ENCODE data around the gene UBE2A. TPM values are rescaled to one million over a fixed set of nuclear protein-coding genes. Genes with fewer than 3 reads are reported as not detected.

The UBE2A gene
- total and polyA plus RNA-seq, 4 donors, result 45.4 to 56.7 (median 49.7) TPM

- 14 to 41% methylated on average over 17 of the region's 17 CpGs for WGBS, 2 donors
- DNase-seq (no peak), ATAC-seq (ENCODE audit: low FRiP score) (no peak)
- peak overlapping the region; percentile 27 to 48 for H3K4me3 ChIP-seq (ENCODE audit: low read length in 2 of 2)
- intact Hi-C loops (cut with DNase I), result loop anchor here in 1 of 2 donors (2.0 kb wide), 1 partner anchor 30 kb away; the partner anchor contains the start of gene UBE2A
- H3K4me1 ChIP-seq (ENCODE audit: control insufficient read depth in 1 of 2, insufficient read depth in 2 of 2, low read length in 2 of 2), result no peaks in the 10 kb centered on the region
- no peaks in the 10 kb centered on the region for H3K9me3 ChIP-seq (ENCODE audit: control insufficient read depth, low read length)
- H3K27me3 ChIP-seq (ENCODE audit: control insufficient read depth in 1 of 2, insufficient read depth in 2 of 2, low read length in 1 of 2), result no peaks in the 10 kb centered on the region
- no peak overlapping the region for H3K27ac ChIP-seq (ENCODE audit: low read depth in 1 of 2, low read length in 2 of 2)
- no peaks in the 10 kb centered on the region for H3K36me3 ChIP-seq (ENCODE audit: control insufficient read depth in 1 of 2, insufficient read depth in 2 of 2, low read length in 1 of 2)
Measured at GRCh38 chrX:119604766-119605463, 30.6 kb downstream of the UBE2A start.

GRCh38 chrX:119605464-119606279 lies 31.3 kb downstream of the UBE2A start:
- no peaks in the 10 kb centered on the region for H3K27me3 ChIP-seq (ENCODE audit: control insufficient read depth in 1 of 2, insufficient read depth in 2 of 2, low read length in 1 of 2)
- intact Hi-C loops (cut with DNase I), result loop anchor here in 1 of 2 donors (2.0 kb wide), 1 partner anchor 31 kb away; the partner anchor contains the start of gene UBE2A
- DNase-seq, result peak; percentile 55 to 79
- 1 to 31% methylated on average over 54 to 68 of the region's 68 CpGs for WGBS, 2 donors
- peak overlapping the region; percentile 27 to 48 for H3K4me3 ChIP-seq (ENCODE audit: low read length in 2 of 2)
- H3K36me3 ChIP-seq (ENCODE audit: control insufficient read depth in 1 of 2, insufficient read depth in 2 of 2, low read length in 1 of 2), result no peaks in the 10 kb centered on the region
- no peaks in the 10 kb centered on the region for H3K9me3 ChIP-seq (ENCODE audit: control insufficient read depth, low read length)
- peak overlapping the region in 1 of 2 donors; percentile 55 for H3K27ac ChIP-seq (ENCODE audit: low read depth in 1 of 2, low read length in 2 of 2)
- H3K4me1 ChIP-seq (ENCODE audit: control insufficient read depth in 1 of 2, insufficient read depth in 2 of 2, low read length in 2 of 2), result no peaks in the 10 kb centered on the region
- ATAC-seq (ENCODE audit: low FRiP score), result peak; percentile 71

GRCh38 chrX:119606280-119607017 lies 32.1 kb downstream of the UBE2A start, which contains the start of gene NKRF:
Gene NKRF, minus strand, starts transcription at chrX:119606424.
- WGBS, 2 donors, result 1 to 28% methylated on average over 46 of the region's 46 CpGs
- ATAC-seq (ENCODE audit: low FRiP score) (peak; percentile 95), DNase-seq (peak; percentile 95 to 96)
- H3K9me3 ChIP-seq (ENCODE audit: control insufficient read depth, low read length), result no peaks in the 10 kb centered on the region
- H3K36me3 ChIP-seq (ENCODE audit: control insufficient read depth in 1 of 2, insufficient read depth in 2 of 2, low read length in 1 of 2), result no peaks in the 10 kb centered on the region
- no peaks in the 10 kb centered on the region for H3K27me3 ChIP-seq (ENCODE audit: control insufficient read depth in 1 of 2, insufficient read depth in 2 of 2, low read length in 1 of 2)
- peak within 1 kb of the TSS; percentile 27 to 48 for H3K4me3 ChIP-seq (ENCODE audit: low read length in 2 of 2)
- H3K4me1 ChIP-seq (ENCODE audit: control insufficient read depth in 1 of 2, insufficient read depth in 2 of 2, low read length in 2 of 2), result no peaks in the 10 kb centered on the region
- intact Hi-C loops (cut with DNase I), result no loop called here
- peak within 1 kb of the TSS; percentile 63 to 73 for H3K27ac ChIP-seq (ENCODE audit: low read depth in 1 of 2, low read length in 2 of 2)

GRCh38 chrX:119607018-119607389 lies 32.6 kb downstream of the UBE2A start:
- ATAC-seq (ENCODE audit: low FRiP score), result no peak

GRCh38 chrX:119614776-119615175 lies 40.4 kb downstream of the UBE2A start:
- Histone ChIP-seq H3K4me3 (ENCODE audit: low read length in 2 of 2) (no peak overlapping the region), H3K9me3 (ENCODE audit: control insufficient read depth, low read length) (no peaks in the 10 kb centered on the region), H3K4me1 (ENCODE audit: control insufficient read depth in 1 of 2, insufficient read depth in 2 of 2, low read length in 2 of 2) (no peaks in the 10 kb centered on the region), H3K27ac (ENCODE audit: low read depth in 1 of 2, low read length in 2 of 2) (no peak overlapping the region), H3K27me3 (ENCODE audit: control insufficient read depth in 1 of 2, insufficient read depth in 2 of 2, low read length in 1 of 2) (no peaks in the 10 kb centered on the region), H3K36me3 (ENCODE audit: control insufficient read depth in 1 of 2, insufficient read depth in 2 of 2, low read length in 1 of 2) (no peaks in the 10 kb centered on the region)
- no peak for ATAC-seq (ENCODE audit: low FRiP score)
- no peak for DNase-seq
- intact Hi-C loops (cut with DNase I), result no loop called here
- WGBS, 2 donors, result 76 to 83% methylated on average over 13 of the region's 13 CpGs

More at GRCh38 chrX:119607018-119607389, 32.6 kb downstream of the UBE2A start:
- Histone ChIP-seq H3K36me3 (ENCODE audit: control insufficient read depth in 1 of 2, insufficient read depth in 2 of 2, low read length in 1 of 2) (no peaks in the 10 kb centered on the region), H3K4me3 (ENCODE audit: low read length in 2 of 2) (peak overlapping the region in 1 of 2 donors; percentile 6), H3K27me3 (ENCODE audit: control insufficient read depth in 1 of 2, insufficient read depth in 2 of 2, low read length in 1 of 2) (no peaks in the 10 kb centered on the region), H3K9me3 (ENCODE audit: control insufficient read depth, low read length) (no peaks in the 10 kb centered on the region), H3K27ac (ENCODE audit: low read depth in 1 of 2, low read length in 2 of 2) (no peak overlapping the region), H3K4me1 (ENCODE audit: control insufficient read depth in 1 of 2, insufficient read depth in 2 of 2, low read length in 2 of 2) (no peaks in the 10 kb centered on the region)
- no peak for DNase-seq
- intact Hi-C loops (cut with DNase I), result no loop called here
- 18 to 48% methylated on average over 7 of the region's 7 CpGs for WGBS, 2 donors

GRCh38 chrX:119617517-119618164 lies 43.3 kb downstream of the UBE2A start:
- WGBS, 2 donors, result 64 to 85% methylated on average over 15 of the region's 15 CpGs
- DNase-seq, result no peak
- intact Hi-C loops (cut with DNase I), result no loop called here

GRCh38 chrX:119618439-119618838 lies 44.1 kb downstream of the UBE2A start:
- 79 to 92% methylated on average over 5 of the region's 5 CpGs for WGBS, 2 donors

More at GRCh38 chrX:119617517-119618164, 43.3 kb downstream of the UBE2A start:
- H3K27ac ChIP-seq (ENCODE audit: low read depth in 1 of 2, low read length in 2 of 2), result no peak overlapping the region
- H3K4me3 ChIP-seq (ENCODE audit: low read length in 2 of 2), result no peak overlapping the region
- ATAC-seq (ENCODE audit: low FRiP score), result no peak
- no peaks in the 10 kb centered on the region for H3K4me1 ChIP-seq (ENCODE audit: control insufficient read depth in 1 of 2, insufficient read depth in 2 of 2, low read length in 2 of 2)
- H3K9me3 ChIP-seq (ENCODE audit: control insufficient read depth, low read length), result no peaks in the 10 kb centered on the region
- no peaks in the 10 kb centered on the region for H3K36me3 ChIP-seq (ENCODE audit: control insufficient read depth in 1 of 2, insufficient read depth in 2 of 2, low read length in 1 of 2)
- no peaks in the 10 kb centered on the region for H3K27me3 ChIP-seq (ENCODE audit: control insufficient read depth in 1 of 2, insufficient read depth in 2 of 2, low read length in 1 of 2)

More at GRCh38 chrX:119618439-119618838, 44.1 kb downstream of the UBE2A start:
- peak in 1 of 2 donors; percentile 72 for DNase-seq
- Histone ChIP-seq H3K9me3 (ENCODE audit: control insufficient read depth, low read length) (no peaks in the 10 kb centered on the region), H3K4me3 (ENCODE audit: low read length in 2 of 2) (no peak overlapping the region), H3K4me1 (ENCODE audit: control insufficient read depth in 1 of 2, insufficient read depth in 2 of 2, low read length in 2 of 2) (no peaks in the 10 kb centered on the region), H3K27ac (ENCODE audit: low read depth in 1 of 2, low read length in 2 of 2) (no peak overlapping the region), H3K36me3 (ENCODE audit: control insufficient read depth in 1 of 2, insufficient read depth in 2 of 2, low read length in 1 of 2) (no peaks in the 10 kb centered on the region), H3K27me3 (ENCODE audit: control insufficient read depth in 1 of 2, insufficient read depth in 2 of 2, low read length in 1 of 2) (no peaks in the 10 kb centered on the region)
- intact Hi-C loops (cut with DNase I), result no loop called here
- ATAC-seq (ENCODE audit: low FRiP score), result no peak

Measured in aorta (tissue), 5 donors.